Parathyroid adenoma (tissue), 2 donors: ENCODE results near the gene MUC21.

Experiments
- H2AFZ ChIP-seq: fragments of 300-600 bp; sonication (generic); one replicate; pipeline ENCODE4 v1.7.0; 2017; ENCODE audit warnings: antibody characterized with exemption, mild to moderate bottlenecking
- H3K27ac ChIP-seq: fragments of 300-600 bp; sonication (generic); one replicate; pipeline ENCODE4 v1.7.0; 2017
- H3K27me3 ChIP-seq: fragments of 300-600 bp; sonication (generic); one replicate; pipeline ENCODE4 v1.7.0; 2017; ENCODE audit warnings: low read length; ENCODE audit not compliant: control insufficient read depth, insufficient read depth
- H3K36me3 ChIP-seq: fragments of 300-600 bp; sonication (generic); one replicate; pipeline ENCODE4 v1.7.0; 2017; ENCODE audit warnings: low read length; ENCODE audit not compliant: control insufficient read depth, insufficient read depth
- H3K4me1 ChIP-seq: fragments of 300-600 bp; sonication (generic); one replicate; pipeline ENCODE4 v1.7.0; 2017; ENCODE audit warnings: control low read depth
- H3K4me2 ChIP-seq: fragments of 300-600 bp; sonication (generic); one replicate; pipeline ENCODE4 v1.7.0; 2017; ENCODE audit warnings: low read length
- H3K4me3 ChIP-seq: fragments of 300-600 bp; sonication (generic); one replicate; pipeline ENCODE4 v1.7.0; 2017; ENCODE audit warnings: low read depth, low read length
- H3K79me2 ChIP-seq: fragments of 300-600 bp; sonication (generic); one replicate; pipeline ENCODE4 v1.7.0; 2017; ENCODE audit warnings: control low read depth
- H3K9ac ChIP-seq: fragments of 300-600 bp; sonication (generic); one replicate; pipeline ENCODE4 v1.7.0; 2017; ENCODE audit warnings: mild to moderate bottlenecking
- H3K9me3 ChIP-seq: fragments of 300-600 bp; sonication (generic); one replicate; pipeline ENCODE4 v1.7.0; 2017; ENCODE audit warnings: low read length; ENCODE audit not compliant: control insufficient read depth
- CTCF ChIP-seq: fragments of 300-600 bp; sonication (generic); IDR thresholded peaks from one replicate; pipeline ENCODE4 v1.7.0; 2017; ENCODE audit warnings: antibody characterized with exemption, mild to moderate bottlenecking
- donor health status: primary hyperparathyroidism.

Gene MUC21

GRCh38 chr6:31038559-31038958, 55.0 kb downstream of the MUC21 start:
- no peak overlapping the region for H2AFZ ChIP-seq
- no peak overlapping the region for H3K4me2 ChIP-seq
- H3K4me1 ChIP-seq: no peaks in the 10 kb centered on the region
- no peak overlapping the region for H3K4me3 ChIP-seq
- no peaks in the 10 kb centered on the region for H3K36me3 ChIP-seq
- no peaks in the 10 kb centered on the region for H3K79me2 ChIP-seq
- no peak overlapping the region for H3K27ac ChIP-seq
- H3K9me3 ChIP-seq: no peaks in the 10 kb centered on the region
- no peaks in the 10 kb centered on the region for H3K27me3 ChIP-seq
- no peak for TF ChIP-seq CTCF
- no peak overlapping the region for H3K9ac ChIP-seq
